Liver (tissue), 9 donors: ENCODE results near the gene ADAP2. TPM values are rescaled to one million over a fixed set of nuclear protein-coding genes. Genes with fewer than 3 reads are reported as not detected.
"Not testable (repeated sequence)": the region's sequence is repeated elsewhere in the genome, so short reads cannot be mapped to it uniquely, and the experiment has no call there.

Experiments used
- DNase-seq: peaks from one replicate; pipeline ENCODE4 v3.0.0-alpha.2; 2017; ENCODE audit warnings: low spot score
- H3K27ac ChIP-seq, 2 donors: one replicate each; pipeline ENCODE4 v1.7.0; 2013; ENCODE audit warnings: inconsistent platforms in 2 of 2, low read length in 2 of 2, control low read depth in 1 of 2, low read depth in 1 of 2, mild to moderate bottlenecking in 1 of 2
- H3K27me3 ChIP-seq, 4 donors: one replicate each; pipeline versions ENCODE4 v1.6.1 to v1.7.0; 2013; ENCODE audit warnings: low read length in 3 of 4, inconsistent platforms in 1 of 4, mild to moderate bottlenecking in 1 of 4, moderate library complexity in 1 of 4; ENCODE audit not compliant: control insufficient read depth in 4 of 4, insufficient read depth in 4 of 4
- H3K36me3 ChIP-seq, 4 donors: one replicate each; pipeline versions ENCODE4 v1.6.1 to v1.7.0; 2013; ENCODE audit warnings: low read length in 3 of 4, mild to moderate bottlenecking in 3 of 4, low read depth in 1 of 4, moderate library complexity in 1 of 4; ENCODE audit not compliant: control insufficient read depth in 4 of 4, insufficient read depth in 3 of 4
- H3K4me1 ChIP-seq, 4 donors: one replicate each; pipeline versions ENCODE4 v1.6.1 to v1.7.0; 2013; ENCODE audit warnings: low read length in 3 of 4, mild to moderate bottlenecking in 3 of 4, moderate library complexity in 1 of 4; ENCODE audit not compliant: control insufficient read depth in 4 of 4, insufficient read depth in 4 of 4
- H3K4me3 ChIP-seq, 3 donors: one replicate each; pipeline versions ENCODE4 v1.6.1 to v1.7.0; 2013; ENCODE audit warnings: low read length in 3 of 3, control low read depth in 1 of 3, low read depth in 1 of 3, mild to moderate bottlenecking in 1 of 3
- H3K9ac ChIP-seq, 2 donors: one replicate each; pipeline ENCODE4 v1.7.0; 2013; ENCODE audit warnings: low read length in 2 of 2, mild to moderate bottlenecking in 2 of 2, moderate library complexity in 2 of 2, control low read depth in 1 of 2, low read depth in 1 of 2
- H3K9me3 ChIP-seq, 4 donors: one replicate each; pipeline versions ENCODE4 v1.6.1 to v1.7.0; 2013; ENCODE audit warnings: low read length in 3 of 4; ENCODE audit not compliant: control insufficient read depth in 4 of 4
- EGR1 ChIP-seq, 2 donors: IDR thresholded peaks; 2 replicates each; pipeline ENCODE4 v1.6.1; 2016 to 2018; ENCODE audit warnings: antibody characterized with exemption in 2 of 2, low read depth in 2 of 2
- FOXA1 ChIP-seq: IDR thresholded peaks from 2 replicates; pipeline ENCODE4 v1.6.1; 2016; ENCODE audit warnings: antibody characterized with exemption
- FOXA2 ChIP-seq: IDR thresholded peaks from 2 replicates; pipeline ENCODE4 v1.6.1; 2016; ENCODE audit warnings: antibody characterized with exemption
- GABPA ChIP-seq, 2 donors: IDR thresholded peaks in 1 of 2; conservative IDR thresholded peaks in 1 of 2; 2 replicates each; pipeline ENCODE4 v1.6.1; 2016; ENCODE audit warnings: antibody characterized with exemption in 2 of 2, mild to moderate bottlenecking in 1 of 2, moderate library complexity in 1 of 2
- JUND ChIP-seq, 2 donors: IDR thresholded peaks; 2 replicates each; pipeline ENCODE4 v1.6.1; 2016; ENCODE audit warnings: antibody characterized with exemption in 2 of 2
- NR2F2 ChIP-seq: IDR thresholded peaks from 2 replicates; pipeline ENCODE4 v1.6.1; 2016; ENCODE audit warnings: antibody characterized with exemption
- RAD21 ChIP-seq, 2 donors: IDR thresholded peaks; 2 replicates each; pipeline ENCODE4 v1.6.1; 2016; ENCODE audit warnings: antibody characterized with exemption in 2 of 2, mild to moderate bottlenecking in 2 of 2
- RXRA ChIP-seq, 2 donors: IDR thresholded peaks; 2 replicates each; pipeline ENCODE4 v1.6.1; 2017 to 2018; ENCODE audit warnings: antibody characterized with exemption in 2 of 2, mild to moderate bottlenecking in 1 of 2
- SP1 ChIP-seq: IDR thresholded peaks from 2 replicates; pipeline ENCODE4 v1.6.1; 2018; ENCODE audit warnings: antibody characterized with exemption, mild to moderate bottlenecking
- TAF1 ChIP-seq: conservative IDR thresholded peaks from 2 replicates; pipeline ENCODE4 v1.6.1; 2016; ENCODE audit warnings: antibody characterized with exemption, mild to moderate bottlenecking
- YY1 ChIP-seq: IDR thresholded peaks from 2 replicates; pipeline ENCODE4 v1.6.1; 2016; ENCODE audit warnings: antibody characterized with exemption, mild to moderate bottlenecking
- WGBS: extraction: QIAGEN DNeasy Blood & Tissue Kit; methylation state at CpG from one replicate; pipeline ENCODE4 v1.1.7; 2013; 5-methylcytosine and 5-hydroxymethylcytosine counted together
- polyA plus RNA-seq, 2 donors: library from polyadenylated mRNA; stranded (reverse) in 1 of 2; unstranded in 1 of 2; fragments of 200-250 nt in 1 of 2; fragments of >200 nt in 1 of 2; fragmentation: Nextera tagmentation in 1 of 2; extraction: Ambion mirVana in 1 of 2; gene quantifications; one replicate each; pipeline versions ENCODE4 v1.2.1 to v1.2.3, GENCODE V29; 2013 to 2015
- total RNA-seq, 2 donors: library from RNA; depleted of rRNA; stranded (reverse); fragments of >200 nt; gene quantifications; one replicate each; pipeline ENCODE4 v1.2.3, GENCODE V29; 2014
- TF ChIP-seq, protein P1 (sequence below): IDR thresholded peaks from 2 replicates; pipeline ENCODE4 v1.6.1; 2016; ENCODE audit warnings: antibody characterized with exemption
- TF ChIP-seq, protein P2 (sequence below): IDR thresholded peaks from 2 replicates; pipeline ENCODE4 v1.6.1; 2016; ENCODE audit warnings: antibody characterized with exemption
- TF ChIP-seq, protein P3 (sequence below): IDR thresholded peaks from 2 replicates; pipeline ENCODE4 v1.6.1; 2016; ENCODE audit warnings: antibody characterized with exemption
- TF ChIP-seq, protein P4 (sequence below): IDR thresholded peaks from 2 replicates; pipeline ENCODE4 v1.6.1; 2016; ENCODE audit warnings: antibody characterized with exemption, mild to moderate bottlenecking
- donor health status: healthy.
- donor health status: healthy.
- donor health status: healthy.
- donor health status: healthy.
- donor health status: healthy.

ADAP2 gene
- total and polyA plus RNA-seq, 4 donors, result 5.2 to 18.6 (median 11.9) TPM

DNA sequence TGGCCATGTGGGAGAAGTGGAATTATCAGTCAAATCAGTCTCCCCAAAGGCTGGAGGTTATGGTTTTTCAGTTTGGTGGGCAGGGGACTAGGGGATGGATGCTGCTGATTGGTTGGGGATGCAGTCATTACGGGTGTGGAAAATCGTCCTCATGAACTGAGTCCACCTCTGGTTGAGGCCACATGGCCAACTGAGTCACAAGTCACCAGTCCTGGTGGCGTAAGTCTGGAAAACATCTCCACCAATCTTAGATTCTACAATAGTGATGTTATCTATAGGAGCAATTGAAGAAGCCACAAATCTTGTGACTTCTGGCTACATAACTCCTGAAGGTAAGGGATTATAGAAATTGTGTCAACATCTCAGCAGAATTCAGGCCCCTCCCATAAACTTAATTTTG, 43.9 kb downstream of the ADAP2 start:
- Histone ChIP-seq H3K36me3 (no peaks in the 10 kb centered on the region), H3K9ac (no peak overlapping the region), H3K4me1 (peaks cover 0 to 2% (median 0%) of the 10 kb centered on the region in 4 donors), H3K27ac (no peak overlapping the region), H3K9me3 (no peaks in the 10 kb centered on the region), H3K27me3 (no peaks in the 10 kb centered on the region), H3K4me3 (no peak overlapping the region)
- TF ChIP-seq, protein P1, sequence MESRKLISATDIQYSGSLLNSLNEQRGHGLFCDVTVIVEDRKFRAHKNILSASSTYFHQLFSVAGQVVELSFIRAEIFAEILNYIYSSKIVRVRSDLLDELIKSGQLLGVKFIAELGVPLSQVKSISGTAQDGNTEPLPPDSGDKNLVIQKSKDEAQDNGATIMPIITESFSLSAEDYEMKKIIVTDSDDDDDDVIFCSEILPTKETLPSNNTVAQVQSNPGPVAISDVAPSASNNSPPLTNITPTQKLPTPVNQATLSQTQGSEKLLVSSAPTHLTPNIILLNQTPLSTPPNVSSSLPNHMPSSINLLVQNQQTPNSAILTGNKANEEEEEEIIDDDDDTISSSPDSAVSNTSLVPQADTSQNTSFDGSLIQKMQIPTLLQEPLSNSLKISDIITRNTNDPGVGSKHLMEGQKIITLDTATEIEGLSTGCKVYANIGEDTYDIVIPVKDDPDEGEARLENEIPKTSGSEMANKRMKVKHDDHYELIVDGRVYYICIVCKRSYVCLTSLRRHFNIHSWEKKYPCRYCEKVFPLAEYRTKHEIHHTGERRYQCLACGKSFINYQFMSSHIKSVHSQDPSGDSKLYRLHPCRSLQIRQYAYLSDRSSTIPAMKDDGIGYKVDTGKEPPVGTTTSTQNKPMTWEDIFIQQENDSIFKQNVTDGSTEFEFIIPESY, result no peak
- no peak for TF ChIP-seq FOXA2
- no peak for TF ChIP-seq YY1
- TF ChIP-seq, protein P2, sequence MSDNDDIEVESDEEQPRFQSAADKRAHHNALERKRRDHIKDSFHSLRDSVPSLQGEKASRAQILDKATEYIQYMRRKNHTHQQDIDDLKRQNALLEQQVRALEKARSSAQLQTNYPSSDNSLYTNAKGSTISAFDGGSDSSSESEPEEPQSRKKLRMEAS, result no peak
- TF ChIP-seq SP1, result no peak
- TF ChIP-seq FOXA1, result no peak
- TF ChIP-seq, protein P3, sequence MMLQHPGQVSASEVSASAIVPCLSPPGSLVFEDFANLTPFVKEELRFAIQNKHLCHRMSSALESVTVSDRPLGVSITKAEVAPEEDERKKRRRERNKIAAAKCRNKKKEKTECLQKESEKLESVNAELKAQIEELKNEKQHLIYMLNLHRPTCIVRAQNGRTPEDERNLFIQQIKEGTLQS, result no peak
- TF ChIP-seq RXRA (IDR thresholded peaks at IDR 0.05), result no peak
- TF ChIP-seq GABPA (IDR thresholded peaks at IDR 0.05 in 1 of 2, conservative IDR thresholded peaks at IDR 0.05 in 1 of 2), result no peak
- TF ChIP-seq TAF1, result no peak
- TF ChIP-seq EGR1 (IDR thresholded peaks at IDR 0.05; ENCODE audit: low read depth in 2 of 2), result no peak
- TF ChIP-seq, protein P4, sequence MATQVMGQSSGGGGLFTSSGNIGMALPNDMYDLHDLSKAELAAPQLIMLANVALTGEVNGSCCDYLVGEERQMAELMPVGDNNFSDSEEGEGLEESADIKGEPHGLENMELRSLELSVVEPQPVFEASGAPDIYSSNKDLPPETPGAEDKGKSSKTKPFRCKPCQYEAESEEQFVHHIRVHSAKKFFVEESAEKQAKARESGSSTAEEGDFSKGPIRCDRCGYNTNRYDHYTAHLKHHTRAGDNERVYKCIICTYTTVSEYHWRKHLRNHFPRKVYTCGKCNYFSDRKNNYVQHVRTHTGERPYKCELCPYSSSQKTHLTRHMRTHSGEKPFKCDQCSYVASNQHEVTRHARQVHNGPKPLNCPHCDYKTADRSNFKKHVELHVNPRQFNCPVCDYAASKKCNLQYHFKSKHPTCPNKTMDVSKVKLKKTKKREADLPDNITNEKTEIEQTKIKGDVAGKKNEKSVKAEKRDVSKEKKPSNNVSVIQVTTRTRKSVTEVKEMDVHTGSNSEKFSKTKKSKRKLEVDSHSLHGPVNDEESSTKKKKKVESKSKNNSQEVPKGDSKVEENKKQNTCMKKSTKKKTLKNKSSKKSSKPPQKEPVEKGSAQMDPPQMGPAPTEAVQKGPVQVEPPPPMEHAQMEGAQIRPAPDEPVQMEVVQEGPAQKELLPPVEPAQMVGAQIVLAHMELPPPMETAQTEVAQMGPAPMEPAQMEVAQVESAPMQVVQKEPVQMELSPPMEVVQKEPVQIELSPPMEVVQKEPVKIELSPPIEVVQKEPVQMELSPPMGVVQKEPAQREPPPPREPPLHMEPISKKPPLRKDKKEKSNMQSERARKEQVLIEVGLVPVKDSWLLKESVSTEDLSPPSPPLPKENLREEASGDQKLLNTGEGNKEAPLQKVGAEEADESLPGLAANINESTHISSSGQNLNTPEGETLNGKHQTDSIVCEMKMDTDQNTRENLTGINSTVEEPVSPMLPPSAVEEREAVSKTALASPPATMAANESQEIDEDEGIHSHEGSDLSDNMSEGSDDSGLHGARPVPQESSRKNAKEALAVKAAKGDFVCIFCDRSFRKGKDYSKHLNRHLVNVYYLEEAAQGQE, result no peak
- no peak for TF ChIP-seq JUND (IDR thresholded peaks at IDR 0.05)
- TF ChIP-seq NR2F2, result no peak
- TF ChIP-seq RAD21 (IDR thresholded peaks at IDR 0.05), result no peak
- WGBS, result 87% methylated on average over 3 of the region's 3 CpGs
- no peak for DNase-seq

DNA sequence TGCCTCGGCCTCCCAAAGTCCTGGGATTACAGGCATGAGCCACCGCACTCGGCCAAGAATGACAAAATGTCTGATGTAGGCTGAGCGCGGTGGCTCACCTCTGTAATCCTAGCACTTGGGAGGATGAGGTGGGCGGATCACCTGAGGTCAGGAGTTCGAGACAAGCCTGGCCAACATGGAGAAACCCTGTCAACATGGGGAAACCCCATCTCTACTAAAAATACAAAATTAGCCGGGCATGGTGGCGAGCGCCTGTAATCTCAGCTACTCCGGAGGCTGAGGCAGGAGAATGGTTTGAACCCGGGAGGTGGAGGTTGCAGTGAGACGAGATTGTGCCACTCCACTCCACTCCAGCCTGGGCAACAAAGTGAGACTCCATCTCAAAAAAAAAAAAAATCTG, 46.2 kb downstream of the ADAP2 start:
- H3K4me3 ChIP-seq, H3K36me3 ChIP-seq, H3K4me1 ChIP-seq, H3K27ac ChIP-seq, DNase-seq, H3K9ac ChIP-seq, H3K9me3 ChIP-seq, H3K27me3 ChIP-seq: not testable (repeated sequence)
- 91% methylated on average over 13 of the region's 13 CpGs for WGBS
